ENCODE results near the gene GRPEL2.
"Not testable (repeated sequence)": the region's sequence is repeated elsewhere in the genome, so short reads cannot be mapped to it uniquely, and the experiment has no call there.

Gene GRPEL2

GRCh38 chr5:149387982-149388381 is 42.7 kb downstream of the GRPEL2 start:
- TF ChIP-seq EZH2phosphoT487 (IDR thresholded peaks at IDR 0.05; ENCODE audit: low read depth) (no peak), CTCF (IDR thresholded peaks at IDR 0.05; ENCODE audit: low read depth, low read length) (no peak)

GRCh38 chr5:149388498-149389190 is 43.3 kb downstream of the GRPEL2 start:
- H4K20me1 ChIP-seq (ENCODE audit: insufficient read depth, low read length) = no peaks in the 10 kb centered on the region
- TF ChIP-seq CTCF (IDR thresholded peaks at IDR 0.05; ENCODE audit: low read depth, low read length) (no peak), EZH2phosphoT487 (IDR thresholded peaks at IDR 0.05; ENCODE audit: low read depth) (no peak)
- H3K36me3 ChIP-seq (replicated peaks; ENCODE audit: low read depth, low read length) = no peaks in the 10 kb centered on the region
- H2AFZ ChIP-seq (ENCODE audit: low read depth, low read length) = no peak overlapping the region
- H3K27me3 ChIP-seq (ENCODE audit: low read depth, low read length) = no peaks in the 10 kb centered on the region
- H3K79me2 ChIP-seq (ENCODE audit: low read length) = no peaks in the 10 kb centered on the region
- H3K9me3 ChIP-seq (ENCODE audit: insufficient read depth, low read length) = no peaks in the 10 kb centered on the region
- no peaks in the 10 kb centered on the region for H3K4me1 ChIP-seq (ENCODE audit: low read length)
- no peak overlapping the region for H3K4me2 ChIP-seq (ENCODE audit: low read length)
- H3K27ac ChIP-seq (ENCODE audit: low read length) = no peak overlapping the region
- no peak overlapping the region for H3K9ac ChIP-seq (ENCODE audit: low read length)
- H3K4me3 ChIP-seq (ENCODE audit: low read length) = no peak overlapping the region

More at GRCh38 chr5:149387982-149388381, 42.7 kb downstream of the GRPEL2 start:
- Histone ChIP-seq H2AFZ (ENCODE audit: low read depth, low read length) (no peak overlapping the region), H3K36me3 (replicated peaks; ENCODE audit: low read depth, low read length) (no peaks in the 10 kb centered on the region), H3K4me1 (ENCODE audit: low read length) (no peaks in the 10 kb centered on the region), H3K27me3 (ENCODE audit: low read depth, low read length) (no peaks in the 10 kb centered on the region), H3K79me2 (ENCODE audit: low read length) (no peaks in the 10 kb centered on the region), H3K4me3 (ENCODE audit: low read length) (no peak overlapping the region), H3K27ac (ENCODE audit: low read length) (no peak overlapping the region), H3K9me3 (ENCODE audit: insufficient read depth, low read length) (no peaks in the 10 kb centered on the region), H3K9ac (ENCODE audit: low read length) (no peak overlapping the region), H4K20me1 (ENCODE audit: insufficient read depth, low read length) (no peaks in the 10 kb centered on the region), H3K4me2 (ENCODE audit: low read length) (no peak overlapping the region)

DNA sequence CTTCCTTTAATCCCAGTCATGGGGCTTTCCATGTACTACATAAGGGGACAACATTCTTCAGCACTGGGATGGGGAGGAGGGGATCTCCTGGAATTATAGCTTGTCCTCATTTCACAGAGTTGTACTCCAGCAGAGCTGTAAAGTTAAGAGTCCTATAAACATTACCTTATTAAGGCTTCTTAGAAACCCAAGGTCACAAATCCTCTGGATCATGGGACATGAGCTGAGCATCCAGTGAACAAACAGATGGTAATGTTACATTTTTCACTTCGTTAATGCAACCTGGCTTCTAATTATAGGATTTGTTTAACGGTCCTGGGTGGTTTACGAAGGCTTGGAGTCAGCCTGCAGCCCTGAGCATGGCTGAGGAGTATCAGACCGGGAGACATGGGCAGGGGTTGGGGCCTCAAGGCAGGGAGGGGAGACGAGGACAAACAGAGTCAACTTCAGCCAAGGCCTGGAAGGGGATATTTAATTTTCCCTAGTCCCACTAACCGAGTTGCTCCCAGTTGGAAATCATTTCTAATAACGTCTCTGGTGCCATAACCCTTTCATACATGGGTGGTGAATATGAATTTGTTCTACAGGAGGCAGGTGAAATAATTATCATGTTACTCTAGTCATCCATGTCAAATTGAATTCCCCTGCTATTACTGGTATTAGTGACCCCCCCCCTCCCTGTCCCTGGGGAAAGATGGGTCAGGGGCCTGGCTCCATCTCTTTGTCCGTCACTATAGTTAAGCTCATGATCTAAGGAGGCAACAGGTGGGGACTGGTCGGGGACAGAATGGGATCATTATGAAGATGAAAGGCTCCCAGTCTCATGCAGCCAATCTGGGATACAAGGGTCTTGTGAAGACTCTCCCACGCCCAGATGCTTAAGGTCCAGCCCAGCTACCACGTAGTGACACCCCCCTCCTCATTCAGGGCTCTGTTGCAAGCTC is 44.5 kb downstream of the GRPEL2 start:
- Histone ChIP-seq H3K4me1 (ENCODE audit: low read length) (no peaks in the 10 kb centered on the region), H3K9me3 (ENCODE audit: insufficient read depth, low read length) (no peaks in the 10 kb centered on the region), H3K27ac (ENCODE audit: low read length) (no peak overlapping the region), H3K27me3 (ENCODE audit: low read depth, low read length) (no peaks in the 10 kb centered on the region), H3K4me3 (ENCODE audit: low read length) (no peak overlapping the region), H3K4me2 (ENCODE audit: low read length) (no peak overlapping the region), H3K79me2 (ENCODE audit: low read length) (no peaks in the 10 kb centered on the region), H2AFZ (ENCODE audit: low read depth, low read length) (no peak overlapping the region), H3K36me3 (replicated peaks; ENCODE audit: low read depth, low read length) (no peaks in the 10 kb centered on the region), H3K9ac (ENCODE audit: low read length) (no peak overlapping the region), H4K20me1 (ENCODE audit: insufficient read depth, low read length) (no peaks in the 10 kb centered on the region)
- TF ChIP-seq CTCF (IDR thresholded peaks at IDR 0.05; ENCODE audit: low read depth, low read length) (no peak), EZH2phosphoT487 (IDR thresholded peaks at IDR 0.05; ENCODE audit: low read depth) (no peak)

- not testable (repeated sequence) for H3K79me2 ChIP-seq (ENCODE audit: low read length); H3K9ac ChIP-seq (ENCODE audit: low read length)
Measured at GRCh38 chr5:149391076-149391475, 45.8 kb downstream of the GRPEL2 start.

More at GRCh38 chr5:149391076-149391475, 45.8 kb downstream of the GRPEL2 start:
- not testable (repeated sequence) for H3K4me3 ChIP-seq (ENCODE audit: low read length); H3K4me1 ChIP-seq (ENCODE audit: low read length); H3K4me2 ChIP-seq (ENCODE audit: low read length); H4K20me1 ChIP-seq (ENCODE audit: insufficient read depth, low read length); H2AFZ ChIP-seq (ENCODE audit: low read depth, low read length); H3K27ac ChIP-seq (ENCODE audit: low read length); H3K27me3 ChIP-seq (ENCODE audit: low read depth, low read length); H3K9me3 ChIP-seq (ENCODE audit: insufficient read depth, low read length); H3K36me3 ChIP-seq (replicated peaks; ENCODE audit: low read depth, low read length)

All from OCI-LY3 (cell line).